GM18870 (cell line): ENCODE measurements around the gene LRRC51.
"Not testable (repeated sequence)": the region's sequence is repeated elsewhere in the genome, so short reads cannot be mapped to it uniquely, and the experiment has no call there.

Experiments
- ATAC-seq: cut with Tn5 transposase; IDR thresholded peaks from one replicate; pipeline ENCODE4 v1.9.1; 2021; ENCODE audit warnings: moderate library complexity; ENCODE audit not compliant: unreplicated experiment

Gene LRRC51

DNA sequence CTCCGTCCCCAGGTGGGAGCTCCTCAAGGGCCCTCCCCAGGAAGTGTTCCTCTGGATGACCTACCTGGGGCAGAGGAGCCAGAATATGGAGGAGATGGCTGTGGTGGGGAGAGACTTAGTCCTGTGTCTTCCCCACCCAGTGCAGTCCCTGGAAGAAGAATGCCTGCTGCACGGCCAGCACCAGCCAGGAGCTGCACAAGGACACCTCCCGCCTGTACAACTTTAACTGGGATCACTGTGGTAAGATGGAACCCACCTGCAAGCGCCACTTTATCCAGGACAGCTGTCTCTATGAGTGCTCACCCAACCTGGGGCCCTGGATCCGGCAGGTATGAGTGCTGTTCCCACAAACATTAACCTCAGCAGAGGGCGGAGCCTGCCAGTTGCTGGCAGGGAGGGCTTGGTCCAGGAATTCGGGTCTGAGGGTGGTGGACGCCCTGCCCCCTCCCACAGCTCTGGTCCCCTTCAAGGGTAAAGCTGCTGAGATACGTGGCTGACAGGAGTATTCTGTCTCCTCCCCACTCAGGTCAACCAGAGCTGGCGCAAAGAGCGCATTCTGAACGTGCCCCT, 58.3 kb downstream of the LRRC51 start:
- ATAC-seq = no peak

DNA sequence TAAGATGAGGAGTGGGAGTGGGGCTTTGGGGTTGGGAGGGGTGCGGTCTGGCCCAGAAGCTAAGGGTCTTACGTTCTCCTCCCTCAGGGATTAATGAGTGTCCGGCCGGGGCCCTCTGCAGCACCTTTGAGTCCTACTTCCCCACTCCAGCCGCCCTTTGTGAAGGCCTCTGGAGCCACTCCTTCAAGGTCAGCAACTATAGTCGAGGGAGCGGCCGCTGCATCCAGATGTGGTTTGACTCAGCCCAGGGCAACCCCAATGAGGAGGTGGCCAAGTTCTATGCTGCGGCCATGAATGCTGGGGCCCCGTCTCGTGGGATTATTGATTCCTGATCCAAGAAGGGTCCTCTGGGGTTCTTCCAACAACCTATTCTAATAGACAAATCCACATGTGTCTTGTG, 58.9 kb downstream of the LRRC51 start:
- no peak for ATAC-seq

DNA sequence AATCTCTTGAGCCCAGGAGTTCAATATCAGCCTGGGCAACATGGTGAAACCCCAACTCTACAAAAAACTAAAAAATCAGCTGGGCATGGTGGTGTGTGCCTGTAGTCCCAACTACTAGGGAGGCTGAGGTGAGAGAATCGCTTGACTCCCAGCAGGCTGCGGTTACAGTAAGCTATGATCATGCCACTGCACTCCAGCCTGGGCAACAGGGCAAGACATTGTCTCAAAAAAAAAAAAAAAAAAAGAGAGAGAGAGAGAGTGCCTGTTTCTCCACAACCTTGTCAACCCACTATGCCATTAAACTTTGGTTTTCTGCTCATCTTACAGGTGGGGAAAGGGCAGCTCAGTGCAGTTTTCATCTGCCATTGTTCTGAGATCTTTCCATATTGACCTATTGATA, 60.0 kb downstream of the LRRC51 start:
- no peak for ATAC-seq

DNA sequence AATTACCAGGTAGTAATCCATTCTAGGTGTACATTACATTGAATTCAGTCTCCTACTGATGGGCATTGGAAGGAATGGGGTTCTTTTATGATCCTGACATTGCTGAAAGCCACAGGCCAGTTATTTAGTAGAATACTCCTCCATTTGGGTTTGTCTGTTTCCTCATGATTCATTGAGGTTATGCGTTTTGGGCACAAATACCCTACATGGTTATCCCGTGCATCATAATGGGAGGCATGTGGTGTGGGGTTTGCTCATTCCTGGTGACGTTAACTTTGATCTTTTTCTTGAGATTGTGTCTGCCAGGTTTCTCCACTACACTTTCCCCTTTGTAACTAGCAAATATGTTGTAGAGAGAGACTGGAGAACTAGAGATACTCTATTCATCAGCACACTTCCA, 60.4 kb downstream of the LRRC51 start:
- no peak for ATAC-seq

DNA sequence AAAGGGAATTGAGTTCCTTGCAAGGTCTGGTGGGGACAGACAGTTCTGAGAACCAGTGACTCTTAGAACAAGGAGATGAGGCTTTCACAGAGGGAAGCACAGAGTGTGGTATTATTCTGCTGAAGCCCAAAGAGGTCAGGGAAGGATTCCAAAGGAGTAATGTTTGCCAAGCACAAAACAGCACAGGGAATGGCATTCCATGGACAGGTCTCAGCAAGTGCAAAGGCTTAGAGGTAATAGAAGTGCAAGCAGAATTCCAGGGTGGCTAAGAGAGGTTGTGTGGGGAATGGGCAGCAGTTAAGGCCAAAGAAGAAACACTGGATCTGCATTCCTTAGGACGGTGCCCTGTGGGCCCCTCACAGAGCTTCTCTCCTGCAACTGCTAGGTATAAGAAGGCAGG, 61.4 kb downstream of the LRRC51 start:
- ATAC-seq = not testable (repeated sequence)

GRCh38 chr11:72142543-72142942, 61.9 kb downstream of the LRRC51 start:
- ATAC-seq = not testable (repeated sequence)

DNA sequence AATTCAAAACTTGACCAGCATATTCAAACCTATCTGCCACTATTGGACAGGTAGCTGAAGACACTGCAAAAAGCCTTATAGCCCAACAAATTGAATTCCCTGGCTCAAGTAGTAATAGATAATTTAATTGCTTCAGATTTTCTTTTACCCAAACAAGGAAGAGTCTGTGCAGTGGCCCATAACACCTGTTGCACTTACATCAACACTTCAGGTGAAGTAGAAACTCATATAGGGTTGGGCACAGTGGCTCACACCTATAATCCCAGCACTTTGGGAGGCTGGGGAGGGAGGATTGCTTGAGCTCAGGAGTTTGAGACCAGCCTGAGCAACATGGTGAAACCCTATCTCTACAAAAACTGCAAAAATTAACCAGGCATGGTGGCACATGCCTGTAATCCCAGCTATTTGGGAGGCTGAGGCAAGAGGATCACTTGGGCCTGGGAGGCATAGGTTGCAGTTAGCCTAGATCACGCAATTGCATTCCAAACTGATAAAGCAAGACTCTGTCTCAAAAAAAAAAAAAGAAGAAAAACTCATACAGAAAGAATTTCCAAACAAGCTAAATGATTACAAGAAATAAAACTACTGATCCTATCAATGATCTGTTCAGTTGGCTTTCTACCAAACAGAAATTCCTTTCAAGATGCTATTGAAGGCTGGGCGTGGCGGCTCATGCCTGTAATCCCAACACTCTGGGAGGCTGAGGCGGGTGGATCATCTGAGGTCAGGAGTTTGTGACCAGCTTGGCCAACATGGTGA, 64.3 kb downstream of the LRRC51 start:
- no peak for ATAC-seq
